IMR-90 (cell line): ENCODE data around the gene EXOG. TPM values are rescaled to one million over a fixed set of nuclear protein-coding genes. Genes with fewer than 3 reads are reported as not detected.

Experiments used
- ATAC-seq: fragments of 200-7000 bp; cut with Tn5 transposase; 2 replicates; pipeline ENCODE4 v1.9.1; 2020; ENCODE audit warnings: low read depth, mild to moderate bottlenecking, moderate library complexity
- BruUV-seq: library from RNA; stranded (reverse); fragments of 400-500 nt; replicated peaks from 2 replicates; lab custom pipeline; 2021; lab: Mats Ljungman, UMichigan
- CTCF ChIA-PET: fragments of 300-600 bp; formaldehyde crosslinking; extraction: SDS; loops from one replicate; lab custom pipeline; 2021; ENCODE audit warnings: antibody characterized with exemption; lab: Yijun Ruan, JAX
- POLR2A ChIA-PET: fragments of 300-600 bp; sonication (Branson Sonifier 250); formaldehyde crosslinking; loops from one replicate; lab custom pipeline; 2022; ENCODE audit warnings: antibody characterized with exemption; ENCODE audit not compliant: unreplicated experiment; lab: Charles Lee
- DNase-seq: peaks from one replicate; pipeline ENCODE4 v3.0.0; 2013
- H2AFZ ChIP-seq: replicated peaks from 2 replicates; pipeline ENCODE3; 2013; ENCODE audit warnings: low read length, mild to moderate bottlenecking; ENCODE audit not compliant: poor library complexity
- H2AK5ac ChIP-seq: 2 replicates; pipeline ENCODE4 v1.6.1; 2013; ENCODE audit warnings: low read depth, low read length, inconsistent platforms
- H2AK9ac ChIP-seq: replicated peaks from 2 replicates; pipeline ENCODE3; 2013; ENCODE audit warnings: mild to moderate bottlenecking, low read depth, low read length, moderate library complexity; ENCODE audit not compliant: poor library complexity
- H2BK120ac ChIP-seq: 2 replicates; pipeline ENCODE4 v1.6.1; 2013; ENCODE audit warnings: low read depth, low read length, inconsistent platforms
- H2BK15ac ChIP-seq: 3 replicates; pipeline ENCODE4 v1.6.1; 2013; ENCODE audit warnings: low read depth, low read length, inconsistent platforms
- H2BK20ac ChIP-seq: 2 replicates; pipeline ENCODE4 v1.6.1; 2013; ENCODE audit warnings: low read depth, mild to moderate bottlenecking, inconsistent platforms, low read length, moderate library complexity
- H2BK5ac ChIP-seq: 2 replicates; pipeline ENCODE4 v1.6.1; 2013; ENCODE audit warnings: mild to moderate bottlenecking, low read depth, low read length, inconsistent platforms; ENCODE audit not compliant: poor library complexity, severe bottlenecking
- H3K14ac ChIP-seq: replicated peaks from 2 replicates; pipeline ENCODE4 v1.6.1; 2013; ENCODE audit warnings: low read depth, low read length, inconsistent platforms
- H3K18ac ChIP-seq: 2 replicates; pipeline ENCODE4 v1.6.1; 2013; ENCODE audit warnings: low read depth, low read length, control low read depth
- H3K23ac ChIP-seq: 2 replicates; pipeline ENCODE4 v1.6.1; 2013; ENCODE audit warnings: low read depth, low read length, inconsistent platforms
- H3K27ac ChIP-seq: 2 replicates; pipeline ENCODE4 v1.5.1; 2013; ENCODE audit warnings: mild to moderate bottlenecking, control low read depth, low read length; ENCODE audit not compliant: insufficient read depth
- H3K27me3 ChIP-seq: 2 replicates; pipeline ENCODE4 v1.6.1; 2013; ENCODE audit warnings: low read length; ENCODE audit not compliant: control insufficient read depth, insufficient read depth
- H3K36me3 ChIP-seq: 2 replicates; pipeline ENCODE4 v1.6.1; 2013; ENCODE audit warnings: low read length, mixed read lengths; ENCODE audit not compliant: control insufficient read depth, insufficient read depth
- H3K4ac ChIP-seq: 2 replicates; pipeline ENCODE4 v1.6.1; 2013; ENCODE audit warnings: low read depth, low read length, inconsistent platforms
- H3K4me1 ChIP-seq: 2 replicates; pipeline ENCODE4 v1.6.1; 2013; ENCODE audit warnings: low read length, mixed read lengths; ENCODE audit not compliant: control insufficient read depth, insufficient read depth
- H3K4me2 ChIP-seq: 2 replicates; pipeline ENCODE4 v1.6.1; 2013; ENCODE audit warnings: low read depth, mild to moderate bottlenecking, control low read depth, low read length, moderate library complexity
- H3K4me3 ChIP-seq: 2 replicates; pipeline ENCODE4 v1.5.1; 2013; ENCODE audit warnings: low read depth, mild to moderate bottlenecking, control low read depth, low read length, moderate library complexity; ENCODE audit not compliant: insufficient read depth
- H3K56ac ChIP-seq: 2 replicates; pipeline ENCODE4 v1.6.1; 2013; ENCODE audit warnings: low read length, inconsistent platforms; ENCODE audit not compliant: insufficient read depth; ENCODE audit errors: extremely low read depth
- H3K79me1 ChIP-seq, 2 experiments: 2 replicates each; pipeline ENCODE4 v1.6.1; 2013; ENCODE audit warnings: low read length in 2 of 2, inconsistent platforms in 1 of 2, low read depth in 1 of 2
- H3K9ac ChIP-seq: 2 replicates; pipeline ENCODE4 v1.6.1; 2013; ENCODE audit warnings: low read depth, low read length, control low read depth
- H3K9me1 ChIP-seq: 2 replicates; pipeline ENCODE4 v1.6.1; 2013; ENCODE audit warnings: low read length, inconsistent platforms; ENCODE audit not compliant: insufficient read depth
- H3K9me3 ChIP-seq: 2 replicates; pipeline ENCODE4 v1.6.1; 2013; ENCODE audit warnings: low read length; ENCODE audit not compliant: control insufficient read depth, insufficient read depth
- H4K20me1 ChIP-seq: 2 replicates; pipeline ENCODE4 v1.6.1; 2013; ENCODE audit warnings: low read length, inconsistent platforms; ENCODE audit not compliant: insufficient read depth
- H4K5ac ChIP-seq: 2 replicates; pipeline ENCODE4 v1.6.1; 2013; ENCODE audit warnings: mild to moderate bottlenecking, low read depth, low read length, control low read depth
- H4K8ac ChIP-seq, 2 experiments: 2 replicates each; pipeline ENCODE4 v1.6.1; 2013; ENCODE audit warnings: low read depth in 2 of 2, low read length in 2 of 2, control low read depth in 1 of 2, inconsistent platforms in 1 of 2
- H4K91ac ChIP-seq: 2 replicates; pipeline ENCODE4 v1.6.1; 2013; ENCODE audit warnings: low read depth, low read length, inconsistent platforms; ENCODE audit not compliant: insufficient read depth
- BHLHE40 ChIP-seq: fragments of 150-350 bp; IDR thresholded peaks from 2 replicates; pipeline ENCODE4 v1.6.1; 2016; ENCODE audit warnings: mild to moderate bottlenecking, low read depth, low read length
- CEBPB ChIP-seq: IDR thresholded peaks from 2 replicates; pipeline ENCODE4 v1.6.1; 2012; ENCODE audit warnings: low read depth, low read length, improper control_type of control experiment
- CHD1 ChIP-seq: IDR thresholded peaks from 2 replicates; pipeline ENCODE4 v1.6.1; 2012; ENCODE audit warnings: low read depth, low read length, improper control_type of control experiment
- CTCF ChIP-seq: conservative IDR thresholded peaks from 2 replicates; pipeline ENCODE4 v1.5.1; 2012; ENCODE audit warnings: mild to moderate bottlenecking, low read depth, low read length, improper control_type of control experiment
- FOS ChIP-seq: fragments of 150-350 bp; IDR thresholded peaks from 2 replicates; pipeline ENCODE4 v1.6.1; 2016; ENCODE audit warnings: low read depth, low read length
- MAFK ChIP-seq: IDR thresholded peaks from 2 replicates; pipeline ENCODE4 v1.6.1; 2012; ENCODE audit warnings: low read depth, low read length, improper control_type of control experiment
- MAZ ChIP-seq: IDR thresholded peaks from 2 replicates; pipeline ENCODE4 v1.6.1; 2012; ENCODE audit warnings: low read depth, mild to moderate bottlenecking, low read length, improper control_type of control experiment, moderate library complexity, borderline replicate concordance
- MXI1 ChIP-seq: IDR thresholded peaks from 2 replicates; pipeline ENCODE4 v1.6.1; 2012; ENCODE audit warnings: low read depth, mild to moderate bottlenecking, low read length, moderate library complexity, borderline replicate concordance
- NFE2L2 ChIP-seq: fragments of 150-350 bp; IDR thresholded peaks from 2 replicates; pipeline ENCODE4 v1.6.1; 2016; ENCODE audit warnings: low read depth, mild to moderate bottlenecking, low read length
- POLR2A ChIP-seq: IDR thresholded peaks from 2 replicates; pipeline ENCODE4 v1.6.1; 2012; ENCODE audit warnings: mild to moderate bottlenecking, low read depth, low read length
- RAD21 ChIP-seq: IDR thresholded peaks from 2 replicates; pipeline ENCODE4 v1.6.1; 2012; ENCODE audit warnings: low read length, improper control_type of control experiment
- RCOR1 ChIP-seq: IDR thresholded peaks from 2 replicates; pipeline ENCODE4 v1.6.1; 2012; ENCODE audit warnings: mild to moderate bottlenecking, low read length, improper control_type of control experiment; ENCODE audit not compliant: insufficient replicate concordance
- RFX5 ChIP-seq: IDR thresholded peaks from 2 replicates; pipeline ENCODE4 v1.8.0; 2012; ENCODE audit warnings: low read depth, mild to moderate bottlenecking, low read length, moderate library complexity
- SMC3 ChIP-seq: fragments of 150-350 bp; IDR thresholded peaks from 2 replicates; pipeline ENCODE4 v1.6.1; 2016; ENCODE audit warnings: low read depth, mild to moderate bottlenecking, antibody characterized with exemption, low read length, moderate library complexity
- WGBS, 2 experiments: methylation state at CpG; one replicate each; pipeline versions ENCODE4 v1.1.5 to v1.1.7; 2013; ENCODE audit warnings: missing lambda C conversion rate in 2 of 2; ENCODE audit not compliant: insufficient read length in 1 of 2; ENCODE audit errors: extremely low coverage in 2 of 2; 5-methylcytosine and 5-hydroxymethylcytosine counted together
- dilution Hi-C: fragments of 300-500 bp; cut with HindIII; formaldehyde crosslinking; loops from one replicate; pipeline ENCODE4 v1.14.3; 2018; ENCODE audit warnings: low sequenced_read_pairs; ENCODE audit not compliant: unreplicated experiment
- in situ Hi-C: fragments of 300-500 bp; cut with MboI; formaldehyde crosslinking; loops from 3 replicates; pipeline ENCODE4 v1.14.3; 2019; ENCODE audit warnings: low sequenced_read_pairs, inconsistent platforms, mixed read lengths
- intact Hi-C: fragments of 100-400 bp; cut with micrococcal nuclease; formaldehyde crosslinking; loops from 2 replicates; pipeline ENCODE4 v1.10.0; 2022
- polyA plus RNA-seq, 3 experiments: library from polyadenylated mRNA; depleted of rRNA; stranded (reverse); fragments of >200 nt; gene quantifications; 2 replicates each; pipeline ENCODE4 v1.2.3, GENCODE V29; 2012; ENCODE audit warnings: low replicate concordance in 1 of 3
- total RNA-seq: library from RNA; depleted of rRNA; stranded (reverse); fragments of >200 nt; gene quantifications from 2 replicates; pipeline ENCODE4 v1.2.3, GENCODE V29; 2012
- TF ChIP-seq, protein P1 (sequence below): fragments of 150-350 bp; IDR thresholded peaks from 2 replicates; pipeline ENCODE4 v1.6.1; 2017; ENCODE audit warnings: mild to moderate bottlenecking, antibody characterized with exemption, low read length, low read depth

The EXOG gene
- total and polyA plus RNA-seq, 2 of the 4 experiments (the other 2 are of a cell fraction): 10.2 to 15.0 TPM

- TF ChIP-seq CEBPB: no peak
- TF ChIP-seq RAD21: no peak
- no peak for TF ChIP-seq MXI1
Observed at GRCh38 chr3:38507120-38507519, 11.0 kb downstream of the EXOG start (continued).

- no peak overlapping the region for H2AK9ac ChIP-seq
- in situ Hi-C loops: no loop called here
- no CpG with 5 or more reads among the region's 2 CpGs for WGBS, 2 experiments
- H3K9ac ChIP-seq: no peak overlapping the region
- no peak overlapping the region for H2BK120ac ChIP-seq
- H3K56ac ChIP-seq: no peak overlapping the region
- no peak overlapping the region for H4K8ac ChIP-seq
- no peaks in the 10 kb centered on the region for H4K20me1 ChIP-seq
- DNase-seq (no peak), ATAC-seq (no peak)
- H3K4me1 ChIP-seq: no peaks in the 10 kb centered on the region
- POLR2A ChIA-PET: no interaction called here
- dilution Hi-C loops: no loop called here
- no peak overlapping the region for H3K18ac ChIP-seq
- H4K91ac ChIP-seq: no peak overlapping the region
- H2AK5ac ChIP-seq: no peak overlapping the region
- H3K4ac ChIP-seq: no peak overlapping the region
- no peak overlapping the region for H4K5ac ChIP-seq
- H3K9me3 ChIP-seq: no peaks in the 10 kb centered on the region
- no peak overlapping the region for H3K4me2 ChIP-seq
- no peak overlapping the region for H2BK15ac ChIP-seq
- no peak overlapping the region for H2BK5ac ChIP-seq
- CTCF ChIA-PET: interaction anchor here (1.2 to 1.8 kb wide), 2 partner anchors 10 to 12 kb away, joined by 5 read pairs; no protein-coding TSS in a partner anchor
- H3K23ac ChIP-seq: no peak overlapping the region
- no peak overlapping the region for H3K27ac ChIP-seq
- no peaks in the 10 kb centered on the region for H3K27me3 ChIP-seq
- no TSS peak for BruUV-seq
- H3K36me3 ChIP-seq: peaks cover 14% of the 10 kb centered on the region
- H3K4me3 ChIP-seq: no peak overlapping the region
- H3K79me1 ChIP-seq: no peaks in the 10 kb centered on the region
- H2BK20ac ChIP-seq: no peak overlapping the region
- no peak overlapping the region for H2AFZ ChIP-seq
- intact Hi-C loops: no loop called here
- no peak overlapping the region for H3K14ac ChIP-seq
- H3K9me1 ChIP-seq: no peaks in the 10 kb centered on the region
- TF ChIP-seq NFE2L2 (no peak), MXI1 (no peak), CHD1 (no peak), BHLHE40 (no peak), MAFK (no peak), RFX5 (no peak), CTCF (no peak), CEBPB (no peak), MAZ (no peak), POLR2A (no peak), RCOR1 (no peak), FOS (no peak), SMC3 (no peak)
- TF ChIP-seq, protein P1, sequence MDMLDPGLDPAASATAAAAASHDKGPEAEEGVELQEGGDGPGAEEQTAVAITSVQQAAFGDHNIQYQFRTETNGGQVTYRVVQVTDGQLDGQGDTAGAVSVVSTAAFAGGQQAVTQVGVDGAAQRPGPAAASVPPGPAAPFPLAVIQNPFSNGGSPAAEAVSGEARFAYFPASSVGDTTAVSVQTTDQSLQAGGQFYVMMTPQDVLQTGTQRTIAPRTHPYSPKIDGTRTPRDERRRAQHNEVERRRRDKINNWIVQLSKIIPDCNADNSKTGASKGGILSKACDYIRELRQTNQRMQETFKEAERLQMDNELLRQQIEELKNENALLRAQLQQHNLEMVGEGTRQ: no peak
Observed at GRCh38 chr3:38509732-38510131, 13.6 kb downstream of the EXOG start.
